ENCODE measurements around the gene ATP10A.
"Not testable (repeated sequence)": the region's sequence is repeated elsewhere in the genome, so short reads cannot be mapped to it uniquely, and the experiment has no call there.

ATP10A gene

GRCh38 chr15:25884370-25884769, 21.2 kb upstream of the ATP10A start:
- Histone ChIP-seq H4K8ac (ENCODE audit: low read depth, low read length) (no peak overlapping the region), H3K9ac (ENCODE audit: low read depth, low read length, poor library complexity) (no peak overlapping the region), H3K4me2 (ENCODE audit: insufficient read depth, low read length, poor library complexity, severe bottlenecking) (no peak overlapping the region), H2AFZ (ENCODE audit: low read length) (no peak overlapping the region), H2BK12ac (ENCODE audit: low read length) (no peak overlapping the region), H3K18ac (ENCODE audit: low read length) (no peak overlapping the region), H2BK15ac (ENCODE audit: low read length) (no peak overlapping the region), H3K4me3 (ENCODE audit: low read length in 2 of 2) (no peak overlapping the region), H3K36me3 (replicated peaks in 1 of 2; ENCODE audit: control insufficient read depth in 2 of 2, insufficient read depth in 2 of 2, low read length in 2 of 2) (no peaks in the 10 kb centered on the region), H2BK5ac (ENCODE audit: low read length) (no peak overlapping the region), H2BK120ac (ENCODE audit: low read depth, low read length) (no peak overlapping the region), H3K23ac (ENCODE audit: low read depth, low read length, poor library complexity) (no peak overlapping the region), H2AK5ac (ENCODE audit: low read depth, low read length) (no peak overlapping the region), H3K27me3 (ENCODE audit: control insufficient read depth in 3 of 3, insufficient read depth in 3 of 3, low read depth in 1 of 3, low read length in 3 of 3) (no peaks in the 10 kb centered on the region), H3K9me3 (replicated peaks in 1 of 2; ENCODE audit: control insufficient read depth in 2 of 2, insufficient read depth in 1 of 2, low read depth in 1 of 2, low read length in 2 of 2) (peaks cover 0 to 3% of the 10 kb centered on the region in 2 donors), H3K4ac (ENCODE audit: low read length) (no peak overlapping the region), H3K27ac (replicated peaks; ENCODE audit: low read length) (no peak overlapping the region), H3K14ac (ENCODE audit: low read length) (no peak overlapping the region), H3K79me1 (ENCODE audit: low read depth, low read length) (no peaks in the 10 kb centered on the region), H3K4me1 (ENCODE audit: control insufficient read depth in 2 of 2, insufficient read depth in 1 of 2, low read depth in 1 of 2, low read length in 2 of 2) (no peaks in the 10 kb centered on the region), H4K91ac (ENCODE audit: low read depth, low read length, poor library complexity) (no peak overlapping the region)
- DNase-seq (ENCODE audit: low spot score) = no peak
- WGBS, 2 donors (ENCODE audit: extremely low coverage in 2 of 2, insufficient read length in 2 of 2, insufficient replicate concordance in 1 of 2) = no CpG with 5 or more reads among the region's 5 CpGs

GRCh38 chr15:25883463-25884259, 20.5 kb upstream of the ATP10A start:
- H4K91ac ChIP-seq (ENCODE audit: low read depth, low read length, poor library complexity) = no peak overlapping the region
- H2BK15ac ChIP-seq (ENCODE audit: low read length) = no peak overlapping the region
- no peak overlapping the region for H2BK120ac ChIP-seq (ENCODE audit: low read depth, low read length)
- no peaks in the 10 kb centered on the region for H3K27me3 ChIP-seq (ENCODE audit: control insufficient read depth in 3 of 3, insufficient read depth in 3 of 3, low read depth in 1 of 3, low read length in 3 of 3)
- no peaks in the 10 kb centered on the region for H3K36me3 ChIP-seq (replicated peaks in 1 of 2; ENCODE audit: control insufficient read depth in 2 of 2, insufficient read depth in 2 of 2, low read length in 2 of 2)
- WGBS, 2 donors (ENCODE audit: extremely low coverage in 2 of 2, insufficient read length in 2 of 2, insufficient replicate concordance in 1 of 2) = no CpG with 5 or more reads among the region's 6 CpGs
- H3K9ac ChIP-seq (ENCODE audit: low read depth, low read length, poor library complexity) = no peak overlapping the region
- no peak overlapping the region for H2BK12ac ChIP-seq (ENCODE audit: low read length)
- H3K27ac ChIP-seq (replicated peaks; ENCODE audit: low read length) = no peak overlapping the region
- H3K4me2 ChIP-seq (ENCODE audit: insufficient read depth, low read length, poor library complexity, severe bottlenecking) = no peak overlapping the region
- H2AK5ac ChIP-seq (ENCODE audit: low read depth, low read length) = no peak overlapping the region
- H2BK5ac ChIP-seq (ENCODE audit: low read length) = no peak overlapping the region
- H3K79me1 ChIP-seq (ENCODE audit: low read depth, low read length) = no peaks in the 10 kb centered on the region
- no peak overlapping the region for H3K14ac ChIP-seq (ENCODE audit: low read length)
- H3K9me3 ChIP-seq (replicated peaks in 1 of 2; ENCODE audit: control insufficient read depth in 2 of 2, insufficient read depth in 1 of 2, low read depth in 1 of 2, low read length in 2 of 2) = peaks cover 0 to 3% of the 10 kb centered on the region in 2 donors
- no peak overlapping the region for H3K18ac ChIP-seq (ENCODE audit: low read length)
- H3K23ac ChIP-seq (ENCODE audit: low read depth, low read length, poor library complexity) = no peak overlapping the region
- H3K4ac ChIP-seq (ENCODE audit: low read length) = no peak overlapping the region
- no peak overlapping the region for H3K4me3 ChIP-seq (ENCODE audit: low read length in 2 of 2)
- DNase-seq (ENCODE audit: low spot score) = no peak
- H2AFZ ChIP-seq (ENCODE audit: low read length) = no peak overlapping the region
- no peak overlapping the region for H4K8ac ChIP-seq (ENCODE audit: low read depth, low read length)
- no peaks in the 10 kb centered on the region for H3K4me1 ChIP-seq (ENCODE audit: control insufficient read depth in 2 of 2, insufficient read depth in 1 of 2, low read depth in 1 of 2, low read length in 2 of 2)

- Histone ChIP-seq H3K79me1 (ENCODE audit: low read depth, low read length) (no peaks in the 10 kb centered on the region), H3K4me2 (ENCODE audit: insufficient read depth, low read length, poor library complexity, severe bottlenecking) (no peak overlapping the region), H2BK120ac (ENCODE audit: low read depth, low read length) (no peak overlapping the region), H3K36me3 (replicated peaks in 1 of 2; ENCODE audit: control insufficient read depth in 2 of 2, insufficient read depth in 2 of 2, low read length in 2 of 2) (no peaks in the 10 kb centered on the region), H2BK5ac (ENCODE audit: low read length) (no peak overlapping the region), H3K4me1 (ENCODE audit: control insufficient read depth in 2 of 2, insufficient read depth in 1 of 2, low read depth in 1 of 2, low read length in 2 of 2) (no peaks in the 10 kb centered on the region), H3K14ac (ENCODE audit: low read length) (no peak overlapping the region), H4K8ac (ENCODE audit: low read depth, low read length) (no peak overlapping the region), H3K27me3 (ENCODE audit: control insufficient read depth in 3 of 3, insufficient read depth in 3 of 3, low read depth in 1 of 3, low read length in 3 of 3) (no peaks in the 10 kb centered on the region), H2BK12ac (ENCODE audit: low read length) (no peak overlapping the region), H2AFZ (ENCODE audit: low read length) (no peak overlapping the region), H3K9ac (ENCODE audit: low read depth, low read length, poor library complexity) (no peak overlapping the region), H3K4me3 (ENCODE audit: low read length in 2 of 2) (no peak overlapping the region), H3K18ac (ENCODE audit: low read length) (no peak overlapping the region), H3K23ac (ENCODE audit: low read depth, low read length, poor library complexity) (no peak overlapping the region), H3K27ac (replicated peaks; ENCODE audit: low read length) (no peak overlapping the region), H3K4ac (ENCODE audit: low read length) (no peak overlapping the region), H4K91ac (ENCODE audit: low read depth, low read length, poor library complexity) (no peak overlapping the region), H3K9me3 (replicated peaks in 1 of 2; ENCODE audit: control insufficient read depth in 2 of 2, insufficient read depth in 1 of 2, low read depth in 1 of 2, low read length in 2 of 2) (peaks cover 0 to 3% of the 10 kb centered on the region in 2 donors), H2BK15ac (ENCODE audit: low read length) (no peak overlapping the region), H2AK5ac (ENCODE audit: low read depth, low read length) (no peak overlapping the region)
- WGBS, 2 donors (ENCODE audit: extremely low coverage in 2 of 2, insufficient read length in 2 of 2, insufficient replicate concordance in 1 of 2) = no CpG with 5 or more reads among the region's 2 CpGs
- no peak for DNase-seq (ENCODE audit: low spot score)
These were observed 19.3 kb upstream of the ATP10A start for GRCh38 chr15:25882466-25882865.

- H2AK5ac ChIP-seq (ENCODE audit: low read depth, low read length); H3K14ac ChIP-seq (ENCODE audit: low read length); H3K9me3 ChIP-seq (replicated peaks in 1 of 2; ENCODE audit: control insufficient read depth in 2 of 2, insufficient read depth in 1 of 2, low read depth in 1 of 2, low read length in 2 of 2); H3K27me3 ChIP-seq (ENCODE audit: control insufficient read depth in 3 of 3, insufficient read depth in 3 of 3, low read depth in 1 of 3, low read length in 3 of 3); H4K91ac ChIP-seq (ENCODE audit: low read depth, low read length, poor library complexity); H3K4me3 ChIP-seq (ENCODE audit: low read length in 2 of 2); H3K4me1 ChIP-seq (ENCODE audit: control insufficient read depth in 2 of 2, insufficient read depth in 1 of 2, low read depth in 1 of 2, low read length in 2 of 2); DNase-seq (ENCODE audit: low spot score); H3K23ac ChIP-seq (ENCODE audit: low read depth, low read length, poor library complexity); H3K4ac ChIP-seq (ENCODE audit: low read length); H3K18ac ChIP-seq (ENCODE audit: low read length); H2BK120ac ChIP-seq (ENCODE audit: low read depth, low read length); H3K27ac ChIP-seq (replicated peaks; ENCODE audit: low read length); H4K8ac ChIP-seq (ENCODE audit: low read depth, low read length); H2BK5ac ChIP-seq (ENCODE audit: low read length); H2AFZ ChIP-seq (ENCODE audit: low read length); H2BK15ac ChIP-seq (ENCODE audit: low read length); H2BK12ac ChIP-seq (ENCODE audit: low read length); H3K9ac ChIP-seq (ENCODE audit: low read depth, low read length, poor library complexity); H3K4me2 ChIP-seq (ENCODE audit: insufficient read depth, low read length, poor library complexity, severe bottlenecking); H3K79me1 ChIP-seq (ENCODE audit: low read depth, low read length); H3K36me3 ChIP-seq (replicated peaks in 1 of 2; ENCODE audit: control insufficient read depth in 2 of 2, insufficient read depth in 2 of 2, low read length in 2 of 2): not testable (repeated sequence)
- WGBS, 2 donors (ENCODE audit: extremely low coverage in 2 of 2, insufficient read length in 2 of 2, insufficient replicate concordance in 1 of 2) = no CpG with 5 or more reads among the region's 6 CpGs
These were observed 17.8 kb upstream of the ATP10A start for GRCh38 chr15:25880877-25881276.
